HG03558 (cell line): Measurements from ENCODE around the gene FSIP1.

Source experiments
- ATAC-seq: cut with Tn5 transposase; IDR thresholded peaks from one replicate; pipeline ENCODE4 v1.9.1; 2021; ENCODE audit warnings: moderate number of reproducible peaks; ENCODE audit not compliant: unreplicated experiment; ENCODE audit errors: extremely low read depth

FSIP1 gene

GRCh38 chr15:39628144-39628508 lies 154.5 kb downstream of the FSIP1 start:
- no peak for ATAC-seq

- ATAC-seq: no peak
Measured at GRCh38 chr15:39627451-39628143, 155.0 kb downstream of the FSIP1 start.

- ATAC-seq: no peak
Measured at GRCh38 chr15:39625856-39626255, 156.8 kb downstream of the FSIP1 start.

GRCh38 chr15:39625451-39625850 lies 157.2 kb downstream of the FSIP1 start:
- ATAC-seq: no peak

GRCh38 chr15:39624806-39625205 lies 157.8 kb downstream of the FSIP1 start:
- ATAC-seq: peak; percentile 32

GRCh38 chr15:39623529-39623931 lies 159.1 kb downstream of the FSIP1 start:
- peak; percentile 89 for ATAC-seq

GRCh38 chr15:39622660-39623516 lies 159.8 kb downstream of the FSIP1 start:
- ATAC-seq: no peak

- no peak for ATAC-seq
Measured at GRCh38 chr15:39621976-39622375, 160.7 kb downstream of the FSIP1 start.

GRCh38 chr15:39621210-39621609 lies 161.4 kb downstream of the FSIP1 start:
- ATAC-seq: no peak

- ATAC-seq: no peak
Measured at GRCh38 chr15:39618063-39618823, 164.4 kb downstream of the FSIP1 start.

GRCh38 chr15:39616731-39617455 lies 165.7 kb downstream of the FSIP1 start:
- ATAC-seq: no peak

GRCh38 chr15:39613861-39614260 lies 168.8 kb downstream of the FSIP1 start:
- no peak for ATAC-seq

GRCh38 chr15:39613271-39613670 lies 169.4 kb downstream of the FSIP1 start:
- no peak for ATAC-seq

- no peak for ATAC-seq
Measured at GRCh38 chr15:39610665-39611064, 172.0 kb downstream of the FSIP1 start.

GRCh38 chr15:39609166-39609916 lies 173.3 kb downstream of the FSIP1 start:
- ATAC-seq: no peak

GRCh38 chr15:39608185-39609139 lies 174.2 kb downstream of the FSIP1 start:
- no peak for ATAC-seq

- ATAC-seq: no peak
Measured at GRCh38 chr15:39605146-39605545, 177.5 kb downstream of the FSIP1 start.

GRCh38 chr15:39602143-39602542 lies 180.5 kb downstream of the FSIP1 start:
- ATAC-seq: no peak
